Activated CD4-positive, alpha-beta T cell treated with anti-CD3 and anti-CD28 coated beads, Interleukin-2, amount 50 U/mL, for 1 hour (primary cell): ENCODE results near the gene MCCC1.
"Not testable (repeated sequence)": the region's sequence is repeated elsewhere in the genome, so short reads cannot be mapped to it uniquely, and the experiment has no call there.

Experiments
- DNase-seq: peaks from one replicate; pipeline ENCODE4 v3.0.0-alpha.2; 2020

Gene MCCC1

DNA sequence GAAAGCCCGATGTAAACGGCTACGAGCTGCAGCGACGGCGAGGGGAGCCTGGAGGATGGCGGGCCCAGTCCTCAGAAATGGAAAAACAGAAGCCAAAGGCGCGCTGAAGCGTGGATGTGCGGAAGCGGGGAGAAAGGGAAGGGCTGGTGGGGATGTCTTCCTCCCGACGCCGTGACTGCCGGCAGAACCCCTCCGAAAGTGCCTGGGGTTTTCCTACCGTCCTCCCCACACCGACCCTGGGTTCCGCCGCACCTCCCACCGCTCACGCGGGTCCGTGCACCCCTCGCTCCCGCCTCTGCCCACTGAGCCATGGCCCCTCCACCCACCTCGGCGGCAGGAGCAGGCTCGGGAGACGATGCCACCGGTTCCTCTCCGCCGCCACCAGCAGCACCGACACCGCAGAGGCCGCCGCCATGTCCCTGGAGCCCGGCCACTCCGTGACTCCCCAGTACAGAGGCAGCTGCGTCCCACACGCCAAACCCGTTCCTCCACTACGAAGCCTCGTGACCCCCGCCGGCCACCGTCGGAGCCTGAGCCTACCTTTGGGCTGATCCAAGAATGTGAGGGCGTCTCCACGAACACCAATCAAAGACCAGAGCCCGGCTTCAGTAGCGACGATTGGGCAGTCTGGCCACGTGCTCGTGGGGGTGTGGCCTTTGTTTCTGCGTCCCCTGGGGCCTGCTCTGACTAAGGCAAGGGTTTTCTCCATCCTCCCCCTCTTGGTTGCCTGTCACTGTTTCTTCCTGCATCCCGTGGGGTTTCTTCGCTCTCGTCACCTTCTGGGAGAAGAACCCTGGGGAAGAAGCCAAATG lies at the start of gene MCCC1:
Gene MCCC1 (minus strand): TSS at position 471 of the 812 bp plus-strand sequence. CDS start 56 bp downstream, at position 415.
- peak; percentile 95 for DNase-seq

DNA sequence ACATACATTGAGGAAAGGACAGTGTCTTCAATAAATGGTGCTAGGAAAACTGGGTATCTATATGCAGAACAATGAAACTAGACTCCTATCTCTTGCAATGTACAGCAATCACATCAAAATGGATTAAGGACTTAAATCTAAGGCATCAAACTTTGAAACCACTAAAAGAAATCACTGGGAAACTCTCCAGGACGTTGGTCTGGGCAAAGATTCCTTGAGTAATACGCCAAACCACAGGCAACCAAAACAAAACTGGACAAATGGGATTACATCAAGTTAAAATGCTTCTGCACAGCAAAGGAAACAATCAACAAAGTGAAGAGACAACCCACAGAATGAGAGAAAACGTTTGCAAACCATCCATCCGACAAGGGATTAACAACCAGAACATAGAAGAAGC lies 48.8 kb upstream of the MCCC1 start:
- DNase-seq: no peak

DNA sequence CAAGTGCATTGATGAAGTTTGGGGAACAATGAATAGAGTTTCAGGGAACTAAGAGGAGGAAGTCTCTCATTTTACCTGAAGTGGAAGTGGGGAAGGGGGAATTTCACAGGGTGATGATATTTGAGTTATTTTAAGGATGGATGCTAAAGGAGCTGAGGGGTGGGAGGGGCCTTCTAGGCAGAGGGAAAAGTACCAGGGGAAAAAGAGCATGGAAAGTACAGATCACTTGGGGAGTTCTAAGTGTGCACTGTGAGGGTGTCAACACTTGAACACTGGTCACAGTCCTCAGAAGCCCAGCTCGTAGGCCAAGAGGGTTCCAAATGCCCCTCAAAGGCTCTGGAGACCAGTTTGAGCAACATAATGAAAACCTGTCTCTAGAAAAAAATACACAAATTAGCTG lies 45.1 kb upstream of the MCCC1 start:
- DNase-seq: no peak

GRCh38 chr3:183142199-183142598 lies 42.9 kb upstream of the MCCC1 start:
- DNase-seq: no peak

DNA sequence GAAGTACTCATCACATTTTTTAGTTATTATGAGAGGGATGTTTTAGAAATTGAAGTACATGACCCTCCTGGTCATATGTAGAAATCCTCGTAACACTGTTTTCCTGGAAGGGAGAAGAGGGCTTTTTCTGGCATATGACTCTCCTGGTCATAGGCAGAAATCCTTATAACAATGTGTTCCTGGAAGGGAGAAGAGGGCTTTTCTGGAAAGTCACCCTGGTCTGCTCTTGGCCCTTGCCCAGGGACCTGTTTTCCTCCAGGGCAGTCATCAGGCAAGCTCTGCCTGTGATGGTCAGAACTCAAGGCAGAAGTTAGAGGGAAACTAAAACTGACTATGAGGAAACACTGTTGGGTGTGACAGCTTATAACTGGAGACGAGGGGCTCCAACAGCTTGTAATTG lies 35.5 kb upstream of the MCCC1 start:
- DNase-seq: no peak

DNA sequence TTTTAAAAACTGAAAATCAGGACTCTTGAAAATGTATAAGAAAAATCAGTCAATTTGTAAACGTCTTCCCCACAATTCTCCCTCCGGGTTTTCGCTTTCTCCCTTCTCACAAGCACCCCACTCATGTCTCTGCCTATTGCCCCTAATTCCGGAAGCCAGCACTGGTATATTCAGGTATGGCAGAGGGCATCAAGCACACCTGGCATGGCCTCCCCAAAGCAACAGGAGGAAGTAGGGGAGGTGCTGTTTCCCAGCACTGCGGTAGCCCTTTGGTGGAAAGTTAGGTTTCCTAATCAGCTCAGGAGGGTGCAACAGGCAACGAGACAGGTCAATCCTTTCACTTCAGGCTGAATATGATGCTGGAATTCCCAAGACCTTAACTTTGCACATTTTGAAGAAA lies 33.1 kb upstream of the MCCC1 start:
- DNase-seq: no peak

DNA sequence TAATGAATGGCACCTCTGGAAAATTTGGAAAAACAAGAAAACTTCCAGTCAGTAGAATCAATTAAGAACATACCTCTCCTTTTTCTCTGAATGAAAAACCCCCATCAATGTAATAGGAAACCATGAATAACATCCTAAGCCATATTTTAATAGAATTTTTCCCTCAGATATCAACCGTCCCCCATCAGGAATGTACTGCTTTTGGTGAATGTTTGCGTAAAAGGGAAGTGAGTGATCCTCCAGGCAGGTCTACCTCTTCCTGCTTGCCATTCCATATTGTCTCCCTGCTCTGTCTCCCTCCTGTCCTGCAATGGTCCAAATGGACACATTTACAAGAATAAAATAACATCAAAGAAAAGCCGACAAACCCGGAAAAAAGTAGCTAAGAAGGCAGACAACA lies 32.4 kb upstream of the MCCC1 start:
- no peak for DNase-seq

- DNase-seq: no peak
Observed at GRCh38 chr3:183131186-183131725, 32.0 kb upstream of the MCCC1 start.

- no peak for DNase-seq
Observed at GRCh38 chr3:183129243-183129642, 29.9 kb upstream of the MCCC1 start.

DNA sequence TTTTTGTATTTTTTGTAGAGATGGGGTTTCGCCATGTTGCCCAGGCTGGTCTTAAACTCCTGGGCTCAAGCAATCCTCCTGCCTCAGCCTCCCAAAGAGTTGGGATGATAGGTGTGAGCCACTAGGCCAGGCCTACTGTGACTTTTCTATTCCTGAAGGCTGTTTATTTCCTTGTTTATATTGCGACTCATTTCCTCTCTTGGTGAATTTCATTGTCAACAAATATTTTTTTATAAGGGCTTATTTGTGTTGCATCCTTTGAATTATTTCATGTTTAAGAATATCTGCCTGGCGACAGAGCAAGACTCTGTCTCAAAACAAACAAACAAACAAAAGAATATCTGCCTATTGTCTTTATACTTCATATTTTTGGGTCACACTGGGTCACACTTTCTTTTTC lies 29.4 kb upstream of the MCCC1 start:
- DNase-seq: no peak

DNA sequence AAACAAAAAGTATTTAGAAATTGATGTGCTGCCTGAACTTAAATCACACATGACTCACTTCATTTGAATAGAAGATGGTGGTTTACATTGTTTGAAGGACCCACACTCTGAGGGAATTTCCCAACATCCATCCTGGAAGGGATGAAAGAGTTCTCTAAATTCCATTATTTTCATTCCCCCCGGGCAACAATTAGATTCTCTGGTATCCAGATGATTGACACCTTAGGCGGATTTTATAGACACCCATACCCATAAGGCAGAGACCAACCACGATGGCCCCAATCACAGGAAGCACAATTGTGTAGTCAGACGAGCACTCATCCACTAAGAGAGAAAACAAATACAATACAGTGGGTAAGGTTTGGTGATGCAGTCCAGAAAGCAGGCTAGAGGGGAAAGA lies 24.6 kb upstream of the MCCC1 start:
- no peak for DNase-seq

- DNase-seq: no peak
Observed at GRCh38 chr3:183122257-183122932, 23.1 kb upstream of the MCCC1 start.

DNA sequence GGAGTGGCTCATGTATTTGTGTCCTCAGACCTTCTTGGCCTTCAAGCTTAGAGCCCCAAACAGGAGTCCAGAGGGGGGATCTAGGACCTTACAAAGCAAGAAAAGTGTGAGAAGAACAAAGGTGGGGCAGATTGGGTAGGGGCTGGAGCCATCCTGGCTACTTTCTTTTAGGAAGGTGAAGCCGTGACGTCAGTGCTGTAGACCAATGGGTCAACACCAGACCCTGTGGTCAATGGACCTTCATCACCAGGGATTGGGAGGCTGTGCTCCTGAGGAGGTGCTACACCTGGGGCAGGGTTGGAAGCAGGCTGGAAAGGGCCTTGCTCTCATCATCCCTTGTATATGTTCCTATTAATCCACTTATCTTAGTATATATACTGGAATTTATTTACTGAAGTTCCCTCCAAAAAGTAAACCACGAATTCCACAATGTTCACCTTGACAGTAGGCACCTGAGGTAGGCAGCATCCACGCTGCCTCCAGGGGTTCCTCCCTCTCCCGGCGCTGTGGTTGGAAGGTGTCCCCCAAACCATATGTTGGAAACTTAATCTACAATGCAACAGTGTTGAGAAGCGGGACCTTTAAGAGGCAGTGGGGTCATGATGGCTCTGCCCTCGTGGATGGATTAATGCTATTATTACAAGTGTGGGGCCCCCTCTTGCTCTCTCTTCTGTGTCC lies 21.4 kb upstream of the MCCC1 start:
- DNase-seq: no peak

DNA sequence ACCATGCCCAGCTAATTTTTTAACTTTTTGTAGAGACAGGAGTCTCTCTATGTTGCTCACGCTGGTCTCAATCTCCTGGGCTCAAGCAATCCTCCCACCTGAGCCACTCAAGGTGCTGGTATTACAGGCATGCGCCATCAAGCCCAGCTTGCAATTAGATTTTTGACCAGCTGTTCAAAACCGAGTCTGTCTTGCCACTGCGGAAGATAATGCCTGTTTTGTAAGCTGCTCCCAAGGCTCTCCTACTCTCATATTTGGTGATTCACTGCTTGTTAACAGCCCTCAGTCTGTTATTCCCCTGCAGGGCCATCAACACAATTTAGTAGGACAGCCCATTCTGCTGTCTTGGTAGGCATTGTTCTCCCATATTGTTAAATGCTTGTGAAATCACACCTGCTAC lies 17.8 kb upstream of the MCCC1 start:
- DNase-seq: no peak

- peak; percentile 42 for DNase-seq
Observed at GRCh38 chr3:183116025-183116614, 16.8 kb upstream of the MCCC1 start.

GRCh38 chr3:183114384-183115178 lies 15.3 kb upstream of the MCCC1 start:
- DNase-seq: no peak

DNA sequence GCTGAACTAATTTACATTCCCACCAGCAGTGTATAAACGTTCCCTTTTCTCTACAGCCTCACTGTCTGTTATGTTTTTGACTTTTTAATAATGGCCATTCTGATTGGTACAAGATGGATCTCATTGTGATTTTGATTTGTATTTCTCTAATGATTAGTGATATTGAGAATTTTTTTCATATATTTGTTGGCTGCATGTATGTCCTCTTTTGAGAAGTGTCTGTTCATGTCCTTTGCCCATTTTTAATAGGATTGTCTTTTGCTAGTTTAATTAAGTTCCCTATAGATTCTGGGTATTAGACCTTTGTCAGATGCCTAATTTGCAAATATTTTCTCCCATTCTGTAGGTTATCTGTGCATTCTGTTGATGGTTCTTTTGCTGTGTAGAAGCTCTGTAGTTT lies 10.6 kb upstream of the MCCC1 start:
- not testable (repeated sequence) for DNase-seq

- DNase-seq: no peak
Observed at GRCh38 chr3:183108470-183108869, 9.2 kb upstream of the MCCC1 start.

DNA sequence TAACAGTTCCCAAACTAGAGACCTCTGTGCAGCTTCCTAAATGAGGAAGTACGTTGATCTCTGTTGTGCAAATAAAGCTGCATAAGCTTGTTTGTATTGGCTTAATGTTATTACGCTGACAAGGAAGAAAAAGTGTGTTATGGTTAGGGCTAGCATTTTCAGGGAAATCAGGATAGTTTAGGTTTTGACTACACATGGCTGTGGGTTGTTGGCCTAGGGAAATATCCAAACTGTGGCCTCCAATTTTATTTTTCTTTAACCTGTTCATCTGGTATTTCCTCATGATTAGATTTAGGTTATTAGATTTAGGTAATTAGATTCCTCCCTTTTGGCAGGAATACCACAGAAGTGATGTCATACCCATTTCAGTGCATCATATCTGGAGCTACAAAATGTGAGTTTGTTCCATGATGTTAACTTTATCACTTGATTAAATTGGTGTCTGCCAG lies 8.7 kb upstream of the MCCC1 start:
- DNase-seq: no peak

DNA sequence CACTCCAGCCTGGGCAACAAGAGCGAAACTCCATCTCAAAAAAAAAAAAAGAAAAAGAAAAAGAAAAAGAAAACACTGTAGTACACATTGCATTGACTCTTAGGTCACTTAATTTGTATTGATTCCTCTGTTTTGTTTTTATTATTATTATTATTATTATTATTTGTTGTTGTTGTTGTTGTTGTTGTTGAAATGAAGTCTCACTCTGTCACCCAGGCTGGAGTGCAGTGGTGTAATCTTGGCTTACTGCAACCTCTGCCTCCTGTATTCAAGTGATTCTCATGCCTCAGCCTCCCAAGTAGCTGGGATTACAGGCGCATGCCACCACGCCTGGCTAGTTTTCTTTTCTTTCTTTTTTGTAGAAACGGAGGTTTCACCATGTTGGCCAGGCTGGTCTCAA lies 8.1 kb upstream of the MCCC1 start:
- not testable (repeated sequence) for DNase-seq

DNA sequence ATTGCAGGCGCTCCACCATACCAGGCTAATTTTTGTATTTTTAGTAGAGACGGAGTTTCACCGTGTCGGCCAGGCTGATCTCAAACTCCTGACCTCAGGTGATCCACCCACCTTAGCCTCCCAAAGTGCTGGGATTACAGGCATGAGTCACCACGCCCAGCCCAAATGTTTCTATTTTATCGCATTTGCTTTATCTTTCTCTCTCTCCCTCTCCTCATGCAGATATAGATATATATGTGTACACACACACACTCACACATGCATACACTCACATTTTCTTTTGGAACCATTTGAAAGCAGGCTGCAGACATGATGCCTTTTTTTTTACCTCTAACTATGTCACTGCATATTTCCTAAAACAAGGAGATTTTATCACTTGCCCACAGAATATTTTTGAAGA lies 7.3 kb upstream of the MCCC1 start:
- no peak for DNase-seq

GRCh38 chr3:183103950-183104349 lies 4.7 kb upstream of the MCCC1 start:
- DNase-seq: not testable (repeated sequence)
